ENCODE results near the gene ADGRF3. TPM values are rescaled to one million over a fixed set of nuclear protein-coding genes. Genes with fewer than 3 reads are reported as not detected.

Gene ADGRF3
- total and polyA plus RNA-seq, 9 of the 15 experiments (the other 6 are each of a cell fraction or from before 2014, with no cell fraction given) = 0.04 to 0.54 (median 0.16) TPM; not detected in 2

- no peak for TF ChIP-seq CTCFL (IDR thresholded peaks at IDR 0.05; ENCODE audit: borderline replicate concordance, insufficient read depth, low read depth, low read length, poor library complexity, severe bottlenecking)
- no peak; a peak in 1 of 4 replicates for TF ChIP-seq ZNF639 (CRISPR knock-in tag; conservative IDR thresholded peaks at IDR 0.05 in 1 of 2, IDR thresholded peaks at IDR 0.05 in 1 of 2)
- no peak for TF ChIP-seq ZNF583 (CRISPR knock-in tag; IDR thresholded peaks at IDR 0.05)
- TF ChIP-seq E2F3 (CRISPR knock-in tag; IDR thresholded peaks at IDR 0.05) = no peak
- TF ChIP-seq RFX7 (CRISPR knock-in tag; IDR thresholded peaks at IDR 0.05) = no peak
- TF ChIP-seq PHB2 (IDR thresholded peaks at IDR 0.05; ENCODE audit: low read depth) = no peak
- no peak for TF ChIP-seq ZNF277 (CRISPR knock-in tag; IDR thresholded peaks at IDR 0.05; ENCODE audit: borderline replicate concordance)
- TF ChIP-seq SMARCC2 (IDR thresholded peaks at IDR 0.05; ENCODE audit: low read depth) = no peak
- no peak; a peak in 4 of 4 replicates for TF ChIP-seq TBL1XR1 (IDR thresholded peaks at IDR 0.05; ENCODE audit: low read length in 2 of 2)
- 0 out of 2 replicates have a peak, but pooled peaks have one; percentile 63 for TF ChIP-seq CAMTA2 (CRISPR knock-in tag; conservative IDR thresholded peaks at IDR 0.05)
- TF ChIP-seq LEF1 (IDR thresholded peaks at IDR 0.05) = no peak
- TF ChIP-seq ZNF609 (CRISPR knock-in tag; IDR thresholded peaks at IDR 0.05; ENCODE audit: borderline replicate concordance) = no peak
- TF ChIP-seq ZNF41 (CRISPR knock-in tag; conservative IDR thresholded peaks at IDR 0.05) = no peak
- TF ChIP-seq STAG1 (CRISPR knock-in tag; IDR thresholded peaks at IDR 0.05; ENCODE audit: borderline replicate concordance) = no peak
- no peak for TF ChIP-seq COPS2 (conservative IDR thresholded peaks at IDR 0.05)
- TF ChIP-seq YBX1 (IDR thresholded peaks at IDR 0.05) = no peak
These were observed 790 bp downstream of the ADGRF3 start, which contains the start of gene SELENOI (continued) for GRCh38 chr2:26345545-26346453.
